ENCODE measurements around the gene HDAC1.

GRCh38 chr1:32335535-32335789 lies 43.6 kb downstream of the HDAC1 start:
- TF ChIP-seq CTCF (IDR thresholded peaks at IDR 0.05) (no peak; the same call in 1 of the 2 replicates), ZFX (IDR thresholded peaks at IDR 0.05; ENCODE audit: borderline replicate concordance) (no peak)
